SK-N-SH (cell line): ENCODE results near the gene SPATA31C2.
"Not testable (repeated sequence)": the region's sequence is repeated elsewhere in the genome, so short reads cannot be mapped to it uniquely, and the experiment has no call there.

Experiments
- CHD2 ChIP-seq: fragments of 150-350 bp; IDR thresholded peaks from 2 replicates; pipeline ENCODE4 v1.6.1; 2018; ENCODE audit warnings: low read length; ENCODE audit not compliant: partially characterized antibody
- CTCF ChIP-seq: fragments of 200-600 bp; sonication (generic); IDR thresholded peaks from 2 replicates; pipeline ENCODE4 v1.6.1; 2017; ENCODE audit warnings: antibody characterized with exemption, mild to moderate bottlenecking, moderate library complexity
- EZH2phosphoT487 ChIP-seq: fragments of 200-600 bp; sonication (generic); IDR thresholded peaks from 2 replicates; pipeline ENCODE4 v1.6.1; 2017; ENCODE audit warnings: low read depth, mixed run types, mild to moderate bottlenecking, antibody characterized with exemption, moderate library complexity, borderline replicate concordance
- GATA2 ChIP-seq: sonication (generic); formaldehyde crosslinking; IDR thresholded peaks from 2 replicates; pipeline ENCODE4 v1.5.0; 2020; ENCODE audit warnings: mild to moderate bottlenecking, missing genetic modification reagents
- RFX5 ChIP-seq: IDR thresholded peaks from 2 replicates; pipeline ENCODE4 v1.6.1; 2012; ENCODE audit warnings: mild to moderate bottlenecking, improper control_type of control experiment, low read length
- SMC3 ChIP-seq: IDR thresholded peaks from 2 replicates; pipeline ENCODE4 v1.6.1; 2012; ENCODE audit warnings: low read depth, low read length, improper control_type of control experiment
- USF2 ChIP-seq: fragments of 150-350 bp; IDR thresholded peaks from 2 replicates; pipeline ENCODE4 v1.6.1; 2017; ENCODE audit warnings: antibody characterized with exemption, low read length, low read depth, borderline replicate concordance

GRCh38 chr9:88138375-88138774 lies at the start of gene SPATA31C2:
- not testable (repeated sequence) for TF ChIP-seq CTCF; EZH2phosphoT487; RFX5; GATA2 (CRISPR knock-in tag); CHD2; USF2; SMC3
